Stimulated activated CD4-positive, alpha-beta T cell treated with anti-CD3 and anti-CD28 coated beads, TNF-alpha, amount 100 ng/mL, for 1 hour (primary cell): Measurements from ENCODE around the gene CFAP70.
"Not testable (repeated sequence)": the region's sequence is repeated elsewhere in the genome, so short reads cannot be mapped to it uniquely, and the experiment has no call there.

Experiments
- DNase-seq, 3 donors: peaks; one replicate each; pipeline ENCODE4 v3.0.0-alpha.2; 2020; ENCODE audit warnings: low read depth in 3 of 3, low spot score in 1 of 3

Gene CFAP70

GRCh38 chr10:73358331-73359279, at the start of gene CFAP70:
TSS of gene CFAP70 (minus strand) at chr10:73358864. CDS start at chr10:73354796, 4,068 bp downstream.
- DNase-seq = peak; percentile 78 to 86 (median 85)

GRCh38 chr10:73408061-73408460, 49.4 kb upstream of the CFAP70 start:
- no peak for DNase-seq

DNA sequence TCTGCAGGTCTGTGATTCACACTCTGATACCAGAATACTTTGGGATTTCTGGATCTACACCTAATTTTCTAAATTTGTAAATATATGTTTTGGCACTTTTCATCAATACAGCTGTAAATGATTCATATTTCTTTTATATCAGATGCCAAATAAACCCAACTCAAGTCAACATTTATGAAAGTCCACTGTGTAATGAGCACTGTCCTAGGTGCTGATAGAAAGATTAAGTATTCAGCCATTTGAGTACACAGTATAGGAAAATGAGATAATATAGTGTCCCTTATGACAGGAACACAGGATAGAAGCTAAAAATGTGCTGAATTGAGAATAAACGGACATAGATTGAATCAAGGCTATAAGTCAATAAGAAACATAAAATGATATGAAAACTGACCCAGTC, 48.8 kb upstream of the CFAP70 start:
- no peak for DNase-seq

GRCh38 chr10:73406846-73407245, 48.2 kb upstream of the CFAP70 start:
- DNase-seq = no peak

GRCh38 chr10:73405556-73405955, 46.9 kb upstream of the CFAP70 start:
- no peak for DNase-seq

- no peak for DNase-seq
Measured at GRCh38 chr10:73404690-73405089, 46.0 kb upstream of the CFAP70 start.

DNA sequence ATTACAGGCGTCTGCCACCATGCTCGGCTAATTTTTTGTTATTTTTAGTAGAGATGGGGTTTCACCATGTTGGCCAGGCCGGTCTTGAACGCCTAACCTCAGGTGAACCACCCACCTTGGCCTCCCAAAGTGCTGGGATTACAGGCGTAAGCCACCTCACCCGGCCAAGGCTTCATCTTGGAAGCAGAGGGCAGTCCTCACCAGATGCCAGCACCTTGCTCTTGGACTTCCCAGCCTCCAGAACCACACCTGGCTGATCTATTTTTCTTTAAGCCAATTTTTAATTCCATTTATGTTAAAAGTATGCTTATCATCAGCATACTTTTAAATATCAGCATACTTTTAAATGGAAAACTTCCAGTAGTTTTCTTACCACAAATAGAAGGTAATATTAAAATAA, 43.0 kb upstream of the CFAP70 start:
- no peak for DNase-seq

DNA sequence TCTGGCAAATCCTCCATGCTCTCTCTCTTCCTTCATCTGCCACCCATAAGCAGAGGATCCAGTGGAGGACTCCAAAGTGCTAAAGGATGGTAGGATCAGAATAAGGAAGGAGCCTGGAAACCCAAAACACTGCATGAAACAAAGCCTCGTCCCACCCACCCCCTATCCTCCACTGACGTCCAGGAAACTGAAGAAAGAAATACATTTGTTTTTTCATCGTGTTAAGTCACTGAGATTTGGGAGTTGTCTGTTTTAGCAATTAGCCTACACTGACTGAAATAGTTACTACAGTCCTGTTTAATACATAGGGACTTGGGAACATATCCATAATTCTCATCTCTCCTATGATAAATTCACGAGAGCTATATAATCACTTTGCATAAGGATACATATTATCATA, 40.4 kb upstream of the CFAP70 start:
- no peak for DNase-seq

GRCh38 chr10:73398024-73398423, 39.4 kb upstream of the CFAP70 start:
- no peak for DNase-seq

DNA sequence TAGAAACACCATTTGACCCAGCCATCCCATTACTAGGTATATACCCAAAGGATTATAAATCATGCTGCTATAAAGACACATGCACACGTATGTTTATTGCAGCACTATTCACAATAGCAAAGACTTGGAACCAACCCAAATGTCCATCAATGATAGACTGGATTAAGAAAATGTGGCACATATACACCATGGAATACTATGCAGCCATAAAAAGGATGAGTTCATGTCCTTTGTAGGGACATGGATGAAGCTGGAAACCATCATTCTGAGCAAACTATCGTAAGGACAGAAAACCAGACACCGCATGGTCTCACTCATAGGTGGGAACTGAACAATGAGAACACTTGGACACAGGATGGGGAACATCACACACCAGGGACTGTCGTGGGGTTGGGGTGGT, 35.7 kb upstream of the CFAP70 start:
- not testable (repeated sequence) for DNase-seq

DNA sequence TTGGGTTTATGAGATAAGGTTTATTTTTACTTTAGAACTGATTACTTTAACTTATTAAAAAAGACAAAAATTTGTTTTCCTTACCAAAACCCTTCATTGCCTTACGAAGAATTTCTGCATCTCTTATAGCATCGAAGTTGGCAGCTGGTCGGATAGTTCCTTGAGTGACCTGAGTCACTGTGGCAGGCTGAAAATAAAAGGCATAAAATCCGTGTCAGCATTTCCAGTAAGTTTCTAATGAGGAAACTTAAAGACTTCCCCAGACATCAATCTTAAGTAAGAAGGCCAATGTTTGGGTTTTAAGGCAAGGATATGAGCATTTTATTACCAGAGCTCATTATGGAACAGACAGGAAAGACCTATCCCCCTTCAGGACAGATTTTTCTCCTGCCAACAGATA, 29.6 kb upstream of the CFAP70 start:
- no peak for DNase-seq

GRCh38 chr10:73386583-73386982, 27.9 kb upstream of the CFAP70 start:
- DNase-seq = no peak

- no peak for DNase-seq
Measured at GRCh38 chr10:73379064-73379748, 20.5 kb upstream of the CFAP70 start.

DNA sequence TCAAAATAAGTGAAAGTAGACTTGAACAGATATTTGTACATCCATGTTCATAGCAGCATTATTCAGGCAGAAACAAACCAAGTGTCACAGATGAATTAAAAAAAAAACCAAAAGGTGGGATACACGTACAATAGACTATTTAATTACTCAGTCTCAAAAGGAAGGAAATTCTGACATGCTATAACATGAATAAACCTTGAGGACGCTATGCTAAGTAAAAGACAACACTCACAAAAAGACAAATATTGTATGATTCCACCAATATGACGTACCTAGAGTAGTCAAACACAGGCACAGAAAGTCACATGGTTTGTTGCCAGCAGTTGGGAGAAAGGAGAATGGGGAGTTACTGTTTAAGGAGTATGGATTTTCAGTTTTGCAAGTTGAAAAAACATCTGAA, 18.0 kb upstream of the CFAP70 start:
- DNase-seq = no peak

- DNase-seq = no peak
Measured at GRCh38 chr10:73368238-73368637, 9.6 kb upstream of the CFAP70 start.

- no peak for DNase-seq
Measured at GRCh38 chr10:73366381-73367298, 8.0 kb upstream of the CFAP70 start.

- no peak for DNase-seq
Measured at GRCh38 chr10:73364964-73365363, 6.3 kb upstream of the CFAP70 start.

- DNase-seq = no peak
Measured at GRCh38 chr10:73359492-73359891, 828 bp upstream of the CFAP70 start.

DNA sequence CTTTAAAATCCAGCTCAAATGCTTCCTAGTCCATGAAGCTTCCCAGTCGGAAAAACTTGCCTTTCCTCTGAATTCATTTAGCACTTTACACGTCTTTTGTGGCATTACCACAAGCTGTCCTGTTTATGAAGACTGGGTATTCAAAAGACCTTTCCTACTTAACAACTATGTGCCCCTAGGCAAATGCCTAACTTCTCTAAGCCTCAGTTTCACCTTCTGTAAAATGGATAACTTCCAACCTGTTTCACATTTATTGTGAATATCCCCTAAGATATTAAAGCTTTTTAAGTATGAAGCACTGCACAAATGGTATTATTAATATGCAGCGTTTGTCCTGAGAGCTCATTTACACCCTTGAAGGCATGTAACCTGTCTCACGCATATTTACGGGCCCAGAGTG, 843 bp downstream of the CFAP70 start:
- no peak for DNase-seq

- DNase-seq = no peak
Measured at GRCh38 chr10:73357166-73357565, 1.5 kb downstream of the CFAP70 start.

GRCh38 chr10:73344269-73344668, 14.4 kb downstream of the CFAP70 start:
- no peak for DNase-seq
